Measurements from ENCODE around the gene DR1. TPM values are rescaled to one million over a fixed set of nuclear protein-coding genes. Genes with fewer than 3 reads are reported as not detected.
A peak's percentile ranks its signal among the peaks of the same experiment; 100 is the strongest.
"Not testable (repeated sequence)": the region's sequence is repeated elsewhere in the genome, so short reads cannot be mapped to it uniquely, and the experiment has no call there.

DR1 gene
- total RNA-seq, 1 donor from 2014 or later: 101 TPM

DNA sequence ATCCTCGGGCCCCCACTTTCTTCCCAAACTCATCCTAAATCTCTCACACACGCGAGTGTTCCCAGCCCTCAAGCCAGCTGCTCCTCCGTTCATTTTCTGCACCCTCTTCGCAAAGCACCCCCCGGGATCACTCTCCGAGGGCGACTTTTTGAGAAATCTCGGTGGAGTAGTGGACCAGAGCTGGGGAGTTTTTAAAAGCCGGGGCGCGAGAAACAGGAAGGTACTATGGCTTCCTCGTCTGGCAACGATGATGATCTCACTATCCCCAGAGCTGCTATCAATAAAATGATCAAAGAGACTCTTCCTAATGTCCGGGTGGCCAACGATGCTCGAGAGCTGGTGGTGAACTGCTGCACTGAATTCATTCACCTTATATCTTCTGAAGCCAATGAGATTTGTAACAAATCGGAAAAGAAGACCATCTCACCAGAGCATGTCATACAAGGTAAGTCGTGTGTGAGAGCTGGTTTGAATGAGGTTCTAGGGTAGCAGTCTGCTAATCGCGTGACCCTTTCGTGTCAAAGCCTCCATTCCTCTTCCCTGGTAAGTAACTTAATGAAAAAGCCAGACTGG is 800 bp downstream of the DR1 start:
- H3K27me3 Mint-ChIP-seq (ENCODE audit: insufficient read depth): no peaks in the 10 kb centered on the region
- peak overlapping the region; percentile 99 for H3K27ac Mint-ChIP-seq
- peak overlapping the region; percentile 100 for H3K4me3 Mint-ChIP-seq
- peaks cover 38% of the 10 kb centered on the region for H3K4me1 Mint-ChIP-seq (ENCODE audit: low read depth)
- H3K9me3 Mint-ChIP-seq: no peaks in the 10 kb centered on the region
- intact Hi-C loops (cut with micrococcal nuclease): loop anchor here (2.0 to 5.0 kb wide), 6 partner anchors 14 to 562 kb away; partner anchors contain the start of genes DIPK1A, DNTTIP2 and GCLM
- DNase-seq (ENCODE audit: low spot score): peak; percentile 20
- H3K36me3 Mint-ChIP-seq (ENCODE audit: low read depth): peaks cover 31% of the 10 kb centered on the region

DNA sequence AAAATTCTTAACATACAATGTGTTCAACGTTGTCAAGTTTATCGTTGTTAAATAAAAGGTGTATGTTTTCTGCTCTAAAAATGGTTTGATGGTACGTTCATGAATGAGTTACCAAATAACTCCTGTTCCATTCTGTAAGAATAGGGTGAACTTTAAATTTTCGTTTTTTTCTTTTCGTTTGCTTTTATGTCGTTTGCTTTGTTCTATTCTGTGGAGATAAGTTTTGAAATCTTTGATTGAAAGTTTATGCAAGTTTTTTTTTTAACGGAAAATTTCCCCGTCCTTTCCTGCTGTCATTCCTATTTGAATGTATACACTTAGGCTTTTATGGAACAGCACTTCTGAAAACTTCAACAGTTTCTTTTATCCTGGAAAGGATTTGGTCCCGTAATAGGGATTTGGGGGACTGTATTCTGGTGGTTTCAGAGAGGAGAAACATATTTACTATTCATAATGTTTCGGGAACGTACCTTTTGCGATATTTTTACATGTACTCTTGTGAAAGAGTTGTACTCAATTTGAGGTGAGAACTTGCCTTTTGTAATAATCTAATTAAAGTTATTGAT is 1.7 kb downstream of the DR1 start:
- peaks cover 35% of the 10 kb centered on the region for H3K36me3 Mint-ChIP-seq (ENCODE audit: low read depth)
- H3K9me3 Mint-ChIP-seq: no peaks in the 10 kb centered on the region
- H3K4me1 Mint-ChIP-seq (ENCODE audit: low read depth): peaks cover 43% of the 10 kb centered on the region
- H3K27ac Mint-ChIP-seq: peak overlapping the region; percentile 99
- H3K27me3 Mint-ChIP-seq (ENCODE audit: insufficient read depth): no peaks in the 10 kb centered on the region
- peak overlapping the region; percentile 100 for H3K4me3 Mint-ChIP-seq
- no peak for DNase-seq (ENCODE audit: low spot score)
- intact Hi-C loops (cut with micrococcal nuclease): loop anchor here (2.0 to 5.0 kb wide), 6 partner anchors 13 to 561 kb away; partner anchors contain the start of genes DIPK1A, DNTTIP2 and GCLM

DNA sequence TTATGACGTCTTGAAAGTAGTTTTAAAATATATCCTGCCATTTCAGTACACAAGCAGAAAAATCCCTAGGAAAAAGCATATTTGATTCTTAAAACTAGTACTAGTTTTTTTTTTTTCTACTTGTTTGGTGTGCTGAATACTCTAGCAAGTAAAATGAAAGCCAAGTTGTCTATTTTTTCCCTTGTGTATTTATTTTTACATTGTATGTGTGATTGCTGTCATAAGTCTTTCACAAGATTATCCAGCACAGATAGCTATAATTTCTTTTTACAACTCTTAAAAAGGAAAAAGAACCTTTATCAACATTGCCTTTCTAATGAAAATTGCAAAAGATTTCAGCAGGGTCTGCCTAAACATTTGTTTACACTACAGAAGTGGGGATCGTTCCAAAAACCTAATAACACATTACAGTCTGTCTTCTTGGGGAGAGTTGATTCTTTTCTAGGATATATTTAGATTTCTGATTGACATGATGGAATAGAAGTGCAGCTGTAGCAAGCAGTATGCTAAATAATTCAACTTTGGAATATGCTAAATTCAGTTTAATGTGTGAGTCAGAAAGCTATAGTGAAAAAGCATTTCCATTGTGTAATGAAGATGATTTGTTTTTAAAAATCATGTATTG is 2.5 kb downstream of the DR1 start:
- no peaks in the 10 kb centered on the region for H3K27me3 Mint-ChIP-seq (ENCODE audit: insufficient read depth)

DNA sequence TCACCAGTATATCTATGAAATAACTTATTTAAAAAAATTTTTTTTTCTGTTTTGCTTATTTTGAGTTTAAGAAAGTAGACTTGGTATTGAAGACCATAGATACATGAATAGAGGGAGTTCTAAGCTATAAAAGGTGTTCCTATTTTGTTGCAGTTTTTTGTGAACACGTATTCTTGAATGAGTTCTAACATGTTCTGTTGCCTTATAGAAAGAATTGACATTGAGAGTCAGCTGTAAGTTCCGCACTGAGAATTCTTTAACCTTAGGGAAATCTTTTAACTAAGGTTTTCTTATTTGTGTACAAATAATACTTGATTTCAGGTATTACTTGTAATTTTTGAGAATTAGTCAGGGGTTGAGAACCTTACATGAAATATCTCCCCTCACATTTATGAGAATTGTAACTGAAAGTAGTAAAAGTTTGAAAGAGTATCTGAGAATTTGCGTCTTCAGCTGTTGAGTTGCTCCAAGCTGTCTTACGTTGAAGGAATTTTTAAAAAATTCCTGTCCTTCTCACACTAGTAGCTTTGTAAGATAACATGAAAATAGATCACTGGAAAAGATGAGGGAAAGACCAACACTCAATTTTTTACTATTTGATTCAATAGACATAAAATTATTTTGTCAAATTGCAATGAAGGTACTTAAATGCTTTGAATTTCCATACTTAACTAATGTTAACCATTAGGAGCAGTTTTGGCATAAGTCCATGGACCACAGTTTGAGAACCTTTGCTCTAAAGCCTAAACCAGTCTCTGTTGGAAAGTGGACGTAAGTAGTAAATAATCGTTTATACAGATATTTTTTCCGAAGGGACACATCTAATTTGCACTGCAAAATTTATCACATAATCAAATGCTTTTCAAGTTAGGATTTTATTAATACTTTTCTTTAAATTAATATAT is 3.8 kb downstream of the DR1 start:
- H3K4me1 Mint-ChIP-seq (ENCODE audit: low read depth): peaks cover 56% of the 10 kb centered on the region
- H3K27ac Mint-ChIP-seq: peak overlapping the region; percentile 74
- H3K36me3 Mint-ChIP-seq (ENCODE audit: low read depth): peaks cover 36% of the 10 kb centered on the region
- no peak for DNase-seq (ENCODE audit: low spot score)
- intact Hi-C loops (cut with micrococcal nuclease): loop anchor here (5.0 kb wide), 3 partner anchors 258 to 387 kb away; partner anchors contain the start of gene DIPK1A
- peak overlapping the region; percentile 100 for H3K4me3 Mint-ChIP-seq
- H3K27me3 Mint-ChIP-seq (ENCODE audit: insufficient read depth): no peaks in the 10 kb centered on the region
- no peaks in the 10 kb centered on the region for H3K9me3 Mint-ChIP-seq

More for the DNA sequence above, 2.5 kb downstream of the DR1 start:
- no peak for DNase-seq (ENCODE audit: low spot score)
- peaks cover 50% of the 10 kb centered on the region for H3K4me1 Mint-ChIP-seq (ENCODE audit: low read depth)
- intact Hi-C loops (cut with micrococcal nuclease): loop anchor here (5.0 kb wide), 3 partner anchors 259 to 386 kb away; partner anchors contain the start of gene DIPK1A
- H3K27ac Mint-ChIP-seq: peak overlapping the region; percentile 81
- H3K9me3 Mint-ChIP-seq: no peaks in the 10 kb centered on the region
- H3K36me3 Mint-ChIP-seq (ENCODE audit: low read depth): peaks cover 35% of the 10 kb centered on the region
- peak overlapping the region; percentile 100 for H3K4me3 Mint-ChIP-seq

DNA sequence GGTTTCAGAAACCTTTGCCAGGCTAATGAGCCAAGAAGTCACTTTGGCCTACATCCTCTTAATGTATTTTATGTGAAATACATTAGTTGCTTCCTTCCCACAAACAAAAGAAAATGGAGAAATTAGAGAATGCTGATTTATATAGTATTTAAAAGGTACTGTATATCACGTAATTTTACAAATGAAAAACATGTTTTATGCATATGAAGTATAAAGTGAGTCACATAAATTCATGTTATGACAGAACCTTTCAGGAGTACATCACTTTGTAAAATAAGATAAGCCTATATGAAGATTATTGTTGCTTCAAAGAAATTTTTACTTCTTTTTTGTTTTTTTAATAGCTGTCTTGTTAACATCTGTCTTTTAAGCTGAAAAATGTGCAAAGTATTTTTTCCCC is 4.6 kb downstream of the DR1 start:
- no peaks in the 10 kb centered on the region for H3K9me3 Mint-ChIP-seq
- peaks cover 59% of the 10 kb centered on the region for H3K4me1 Mint-ChIP-seq (ENCODE audit: low read depth)
- DNase-seq (ENCODE audit: low spot score): no peak
- intact Hi-C loops (cut with micrococcal nuclease): no loop called here
- no peaks in the 10 kb centered on the region for H3K27me3 Mint-ChIP-seq (ENCODE audit: insufficient read depth)
- H3K36me3 Mint-ChIP-seq (ENCODE audit: low read depth): peaks cover 42% of the 10 kb centered on the region
- no peak overlapping the region for H3K27ac Mint-ChIP-seq
- peak overlapping the region; percentile 85 for H3K4me3 Mint-ChIP-seq

DNA sequence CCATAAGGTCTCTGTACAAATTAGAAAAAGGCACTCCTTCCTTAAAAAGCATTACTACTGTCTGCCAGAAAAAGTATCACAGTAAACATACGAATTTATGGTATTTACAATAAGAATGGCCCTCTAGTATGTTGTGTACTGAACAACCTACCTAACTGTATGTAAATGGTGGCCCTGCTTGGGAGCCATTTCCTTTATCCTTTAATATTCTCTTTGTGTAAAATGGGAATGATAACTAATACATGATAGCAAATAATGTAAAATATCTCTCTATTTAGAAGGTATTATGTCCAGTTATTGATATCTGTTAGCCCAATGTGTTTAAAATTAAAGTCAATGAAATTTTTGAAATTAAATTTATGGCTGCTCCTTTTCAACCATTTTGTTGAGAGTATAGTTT is 5.2 kb downstream of the DR1 start:
- DNase-seq (ENCODE audit: low spot score): no peak
- H3K27ac Mint-ChIP-seq: no peak overlapping the region
- peak overlapping the region; percentile 33 for H3K4me3 Mint-ChIP-seq
- H3K9me3 Mint-ChIP-seq: no peaks in the 10 kb centered on the region
- no peaks in the 10 kb centered on the region for H3K27me3 Mint-ChIP-seq (ENCODE audit: insufficient read depth)
- intact Hi-C loops (cut with micrococcal nuclease): no loop called here
- peaks cover 47% of the 10 kb centered on the region for H3K36me3 Mint-ChIP-seq (ENCODE audit: low read depth)
- peaks cover 63% of the 10 kb centered on the region for H3K4me1 Mint-ChIP-seq (ENCODE audit: low read depth)

DNA sequence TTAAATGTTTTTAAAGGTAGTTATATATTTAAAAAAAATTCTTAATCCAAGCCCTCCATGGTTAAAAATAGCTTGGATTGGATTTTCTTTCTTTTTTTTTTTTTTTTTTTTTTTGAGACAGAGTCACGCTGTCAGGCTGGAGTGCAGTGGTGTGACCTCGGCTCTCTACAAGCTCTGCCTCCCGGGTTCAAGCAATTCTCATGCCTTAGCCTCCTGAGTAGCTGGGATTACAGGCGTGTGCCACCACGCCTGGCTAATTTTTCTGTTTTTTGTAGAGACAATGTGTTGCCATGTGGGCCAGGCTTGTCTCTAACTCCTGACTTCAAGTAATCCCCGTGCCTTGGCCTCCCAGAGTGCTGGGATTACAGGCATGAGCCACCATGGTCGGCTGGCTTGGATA is 5.6 kb downstream of the DR1 start:
- intact Hi-C loops (cut with micrococcal nuclease); H3K27me3 Mint-ChIP-seq (ENCODE audit: insufficient read depth); H3K9me3 Mint-ChIP-seq; DNase-seq (ENCODE audit: low spot score); H3K27ac Mint-ChIP-seq: not testable (repeated sequence)
- H3K36me3 Mint-ChIP-seq (ENCODE audit: low read depth): peaks cover 47% of the 10 kb centered on the region
- peaks cover 63% of the 10 kb centered on the region for H3K4me1 Mint-ChIP-seq (ENCODE audit: low read depth)
- H3K4me3 Mint-ChIP-seq: peak overlapping the region; percentile 19

DNA sequence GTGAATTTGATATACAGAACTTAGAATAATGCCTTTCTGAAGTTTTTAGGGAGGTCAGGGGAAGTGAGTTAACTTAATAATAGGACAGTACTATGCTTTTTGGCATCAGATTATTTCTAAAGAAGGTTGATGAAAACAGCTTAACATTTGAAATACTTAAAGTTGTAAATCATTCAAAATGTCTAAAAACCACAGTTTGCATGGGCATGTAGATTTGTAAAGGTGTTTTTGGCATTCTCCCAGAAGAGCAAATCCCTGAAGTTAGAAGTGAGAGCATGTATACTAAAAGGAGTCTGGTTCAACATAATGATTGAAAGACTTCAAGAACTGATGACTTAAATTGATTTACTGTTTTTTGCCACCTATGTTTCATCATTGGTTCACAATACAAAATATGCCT is 6.7 kb downstream of the DR1 start:
- intact Hi-C loops (cut with micrococcal nuclease): no loop called here
- DNase-seq (ENCODE audit: low spot score): no peak
- peak overlapping the region; percentile 26 for H3K4me3 Mint-ChIP-seq
- H3K9me3 Mint-ChIP-seq: no peaks in the 10 kb centered on the region
- peaks cover 67% of the 10 kb centered on the region for H3K4me1 Mint-ChIP-seq (ENCODE audit: low read depth)
- peaks cover 39% of the 10 kb centered on the region for H3K36me3 Mint-ChIP-seq (ENCODE audit: low read depth)
- H3K27ac Mint-ChIP-seq: peak overlapping the region; percentile 26
- H3K27me3 Mint-ChIP-seq (ENCODE audit: insufficient read depth): no peaks in the 10 kb centered on the region

DNA sequence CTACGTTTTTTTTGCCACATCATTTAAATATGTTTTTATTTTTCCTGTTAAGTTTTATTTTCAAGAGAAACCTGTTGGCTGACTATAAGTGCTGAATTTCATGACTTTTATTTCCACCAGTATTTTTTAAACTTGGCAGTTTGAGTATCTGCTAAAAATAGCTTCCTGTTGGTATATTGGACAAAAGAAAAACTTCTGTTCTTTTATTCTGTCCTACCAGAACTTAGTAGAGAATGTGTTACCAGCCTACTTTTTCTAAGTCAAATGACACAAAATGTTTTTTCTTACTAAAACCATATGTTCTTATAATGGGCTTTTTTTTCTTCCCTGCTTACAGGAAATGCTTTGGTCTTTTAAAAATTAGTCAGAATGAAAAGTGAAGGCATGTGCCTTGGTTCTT is 7.6 kb downstream of the DR1 start:
- Mint-ChIP-seq H3K9me3 (no peaks in the 10 kb centered on the region), H3K4me1 (ENCODE audit: low read depth) (peaks cover 72% of the 10 kb centered on the region), H3K27ac (peak overlapping the region; percentile 12), H3K4me3 (peak overlapping the region; percentile 7), H3K27me3 (ENCODE audit: insufficient read depth) (no peaks in the 10 kb centered on the region), H3K36me3 (ENCODE audit: low read depth) (peaks cover 41% of the 10 kb centered on the region)
- intact Hi-C loops (cut with micrococcal nuclease): loop anchor here (1.0 kb wide), 1 partner anchor 8 kb away; the partner anchor contains the start of gene DR1
- no peak for DNase-seq (ENCODE audit: low spot score)

DNA sequence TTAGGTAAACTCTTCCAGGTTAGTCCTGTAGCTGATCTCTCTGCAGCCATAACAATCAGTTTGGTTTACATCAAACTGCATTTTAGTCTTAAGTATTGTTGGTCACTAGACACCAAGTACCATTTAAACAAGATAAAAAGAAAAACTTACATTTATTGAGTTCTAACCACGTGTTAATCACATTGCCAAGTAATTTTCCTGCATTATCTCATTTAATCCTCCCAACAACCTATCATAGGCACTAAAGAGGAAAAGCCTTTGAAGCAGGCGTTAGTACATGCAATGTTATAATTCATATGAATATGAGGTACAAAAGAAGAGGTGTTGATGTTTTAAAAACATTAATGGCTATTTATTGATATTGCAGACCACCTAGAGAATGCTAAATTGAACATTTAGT is 9.0 kb downstream of the DR1 start:
- no peaks in the 10 kb centered on the region for H3K27me3 Mint-ChIP-seq (ENCODE audit: insufficient read depth)
- peaks cover 73% of the 10 kb centered on the region for H3K4me1 Mint-ChIP-seq (ENCODE audit: low read depth)
- H3K27ac Mint-ChIP-seq: no peak overlapping the region
- no peaks in the 10 kb centered on the region for H3K9me3 Mint-ChIP-seq
- intact Hi-C loops (cut with micrococcal nuclease): no loop called here
- H3K36me3 Mint-ChIP-seq (ENCODE audit: low read depth): peaks cover 42% of the 10 kb centered on the region
- DNase-seq (ENCODE audit: low spot score): no peak
- H3K4me3 Mint-ChIP-seq: no peak overlapping the region

DNA sequence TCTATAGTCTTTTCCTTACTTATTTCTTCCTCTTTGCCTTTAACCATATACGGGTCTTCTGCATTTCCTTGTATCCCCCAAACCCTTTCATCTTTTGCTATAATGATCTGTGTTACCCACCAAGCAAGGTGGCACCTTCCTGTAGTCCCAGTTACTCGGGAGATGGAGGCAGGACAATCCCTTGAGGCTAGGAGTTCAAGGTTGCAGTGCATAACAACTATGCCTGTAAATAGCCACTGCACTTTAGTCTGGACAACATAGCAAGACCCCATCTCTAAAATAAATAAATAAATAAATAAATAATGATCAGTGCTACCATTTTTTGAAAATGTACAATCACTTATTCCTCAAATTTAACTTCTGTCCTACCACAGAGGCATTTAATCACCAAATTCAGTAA is 11.5 kb downstream of the DR1 start:
- intact Hi-C loops (cut with micrococcal nuclease): no loop called here
- Mint-ChIP-seq H3K4me3 (no peak overlapping the region), H3K36me3 (ENCODE audit: low read depth) (peaks cover 46% of the 10 kb centered on the region), H3K27me3 (ENCODE audit: insufficient read depth) (no peaks in the 10 kb centered on the region), H3K4me1 (ENCODE audit: low read depth) (peaks cover 73% of the 10 kb centered on the region), H3K9me3 (no peaks in the 10 kb centered on the region), H3K27ac (no peak overlapping the region)
- DNase-seq (ENCODE audit: low spot score): no peak

DNA sequence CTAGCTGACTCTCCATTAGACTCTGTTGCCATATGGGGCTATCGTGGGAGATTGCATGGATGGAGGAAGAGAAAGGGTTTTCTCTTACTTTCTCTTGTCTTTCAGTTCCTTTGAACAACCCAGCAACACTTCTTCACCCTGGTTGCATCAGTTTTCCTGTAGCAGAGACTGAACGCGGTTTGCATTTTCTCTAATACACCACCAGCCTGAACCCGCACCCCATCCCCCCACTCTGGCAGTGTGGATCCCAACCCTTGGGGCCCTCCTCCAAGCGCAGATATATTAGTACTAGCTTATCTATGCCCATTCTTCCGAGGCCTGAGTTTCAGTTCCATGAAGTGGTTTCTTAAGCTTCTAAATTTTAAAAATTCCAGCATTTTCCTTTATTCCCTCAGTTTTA is 12.6 kb downstream of the DR1 start:
- H3K27me3 Mint-ChIP-seq (ENCODE audit: insufficient read depth): no peaks in the 10 kb centered on the region
- intact Hi-C loops (cut with micrococcal nuclease): no loop called here
- H3K27ac Mint-ChIP-seq: no peak overlapping the region
- H3K36me3 Mint-ChIP-seq (ENCODE audit: low read depth): peaks cover 50% of the 10 kb centered on the region
- peaks cover 68% of the 10 kb centered on the region for H3K4me1 Mint-ChIP-seq (ENCODE audit: low read depth)
- H3K9me3 Mint-ChIP-seq: no peaks in the 10 kb centered on the region
- no peak for DNase-seq (ENCODE audit: low spot score)
- no peak overlapping the region for H3K4me3 Mint-ChIP-seq

All from activated T-helper 1 cell treated with anti-CD3 and anti-CD28 coated beads, Interleukin-12 subunit alpha, Interleukin-12 subunit beta, Interleukin-2, Interleukin-4 antibody, amounts not matched to agents 30 ng/mL and 10 ng/mL and 1 ng/mL, durations not matched to agents 14 hours and 24 hours and 36 hours (primary cell).